ENCODE data around the gene LRRC4B.

The LRRC4B gene

DNA sequence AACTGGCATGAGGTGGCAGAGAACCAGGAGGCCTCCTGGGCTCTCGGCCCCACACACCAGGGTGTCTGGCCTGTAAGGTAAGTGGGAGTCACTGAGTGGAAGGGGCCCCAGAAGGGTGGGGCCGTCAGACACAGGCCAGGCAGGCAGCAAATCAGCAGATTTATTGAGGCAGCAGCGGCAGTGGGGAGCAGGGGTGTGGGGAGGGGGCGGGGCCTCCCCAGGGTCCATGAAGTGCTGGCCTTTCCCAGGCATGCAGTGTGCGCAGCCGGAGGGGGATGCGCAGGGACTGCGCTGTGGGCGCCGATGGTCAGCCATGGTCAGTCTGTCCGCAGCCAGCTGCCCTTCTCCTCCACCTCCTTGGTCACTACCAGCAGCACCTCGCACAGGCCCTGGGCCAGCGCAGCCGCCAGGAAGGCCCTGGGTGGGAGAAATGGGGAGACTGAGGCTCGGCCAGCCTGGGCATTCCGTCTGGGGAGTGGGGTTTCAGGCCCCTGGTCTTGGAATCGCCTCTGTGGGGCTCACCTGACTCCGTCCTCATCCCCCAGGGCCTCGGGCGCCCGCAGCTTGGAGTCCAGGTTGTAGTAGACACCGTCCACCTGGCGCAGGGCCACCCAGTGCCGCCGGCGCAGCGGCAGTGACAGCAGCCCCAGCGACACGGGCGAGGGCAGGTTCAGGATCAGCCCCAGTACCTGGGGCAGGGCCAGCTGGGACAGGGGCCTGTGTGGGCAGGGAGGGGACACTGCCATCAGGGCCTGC lies 62.2 kb downstream of the LRRC4B start:
- no peak for DNase-seq (ENCODE audit: low spot score)

DNA sequence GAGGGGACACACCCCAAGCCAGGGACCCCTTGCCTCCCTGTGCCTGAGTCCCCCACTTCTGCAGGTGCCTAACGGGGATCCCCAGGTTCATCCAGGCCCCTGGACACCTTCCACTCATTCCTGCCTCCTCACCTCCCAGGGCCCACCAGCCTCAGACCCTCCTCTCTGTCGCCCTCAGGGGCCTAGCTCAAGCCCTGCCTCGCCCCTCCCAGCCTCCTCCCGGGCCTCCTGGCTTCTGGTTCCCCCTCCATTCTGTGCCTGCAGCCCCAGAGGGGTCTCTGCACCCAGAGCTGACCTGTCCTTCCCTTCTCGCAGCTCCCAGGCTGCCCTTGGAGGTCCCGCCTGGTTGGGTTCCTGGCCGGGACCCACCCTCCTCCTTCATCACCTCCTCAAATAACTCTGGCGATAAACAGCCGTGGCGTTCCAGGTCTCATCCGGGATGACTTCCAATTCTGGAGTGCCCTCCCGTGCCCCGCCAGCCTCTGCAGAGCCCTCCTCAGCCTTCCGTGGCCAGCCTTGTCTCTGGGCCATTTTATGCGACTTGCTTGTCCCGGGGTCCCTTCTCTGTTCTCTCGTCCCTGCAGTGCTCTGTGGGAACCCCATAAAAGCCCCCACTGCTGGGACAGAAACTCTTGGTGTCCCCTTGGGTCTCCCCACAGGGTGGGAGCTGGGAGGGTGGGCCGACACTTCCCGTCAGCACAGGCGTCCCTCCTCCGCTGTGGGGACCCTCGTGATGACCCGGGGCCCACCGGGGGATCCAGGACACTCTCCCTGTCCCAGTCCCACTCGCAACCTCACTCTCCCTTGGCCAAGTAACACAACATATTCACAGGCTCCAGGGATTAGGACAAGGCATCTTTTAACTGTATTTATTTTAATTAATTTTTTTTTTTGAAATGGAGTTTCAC lies 66.4 kb downstream of the LRRC4B start:
- DNase-seq (ENCODE audit: low spot score) = no peak

DNA sequence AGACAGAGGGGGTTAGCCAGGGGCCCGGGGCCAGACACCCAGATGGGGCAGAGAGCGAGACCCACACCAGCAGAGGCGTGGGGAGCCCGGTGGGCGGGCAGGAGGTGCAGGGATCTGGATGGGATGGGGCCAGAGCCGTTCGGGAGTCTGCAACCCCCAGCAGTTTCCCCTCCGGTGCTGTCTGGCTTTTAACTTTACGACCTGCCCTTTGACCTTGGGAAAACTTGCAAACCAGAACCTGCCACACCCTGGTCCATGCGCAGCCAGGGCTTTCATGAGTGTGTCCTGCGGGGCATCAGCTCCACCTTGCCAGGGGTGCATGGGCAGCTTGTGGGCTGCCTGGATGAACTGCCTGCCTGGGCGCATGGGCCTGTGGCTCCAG lies 67.1 kb downstream of the LRRC4B start:
- no peak for DNase-seq (ENCODE audit: low spot score)

DNA sequence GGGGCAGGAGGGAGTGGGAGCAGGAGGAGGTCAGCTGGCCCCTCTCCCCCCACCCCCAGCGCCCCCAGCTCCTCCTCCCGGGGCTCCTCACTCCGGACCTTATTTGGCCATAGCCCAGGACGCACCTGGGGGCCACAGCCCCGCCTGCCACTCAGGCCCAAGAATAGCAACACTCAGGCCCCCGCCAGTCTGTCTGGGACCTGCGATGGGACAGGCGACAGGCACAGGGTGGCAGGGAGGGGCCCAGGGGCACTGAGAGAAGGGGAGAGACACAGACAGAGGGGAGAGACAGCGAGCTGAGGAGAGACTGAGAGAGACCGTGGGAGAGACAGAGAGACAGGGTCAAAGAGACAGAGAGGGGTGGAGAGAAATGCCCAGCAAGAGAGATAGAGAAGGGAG lies 67.5 kb downstream of the LRRC4B start:
- no peak for DNase-seq (ENCODE audit: low spot score)

DNA sequence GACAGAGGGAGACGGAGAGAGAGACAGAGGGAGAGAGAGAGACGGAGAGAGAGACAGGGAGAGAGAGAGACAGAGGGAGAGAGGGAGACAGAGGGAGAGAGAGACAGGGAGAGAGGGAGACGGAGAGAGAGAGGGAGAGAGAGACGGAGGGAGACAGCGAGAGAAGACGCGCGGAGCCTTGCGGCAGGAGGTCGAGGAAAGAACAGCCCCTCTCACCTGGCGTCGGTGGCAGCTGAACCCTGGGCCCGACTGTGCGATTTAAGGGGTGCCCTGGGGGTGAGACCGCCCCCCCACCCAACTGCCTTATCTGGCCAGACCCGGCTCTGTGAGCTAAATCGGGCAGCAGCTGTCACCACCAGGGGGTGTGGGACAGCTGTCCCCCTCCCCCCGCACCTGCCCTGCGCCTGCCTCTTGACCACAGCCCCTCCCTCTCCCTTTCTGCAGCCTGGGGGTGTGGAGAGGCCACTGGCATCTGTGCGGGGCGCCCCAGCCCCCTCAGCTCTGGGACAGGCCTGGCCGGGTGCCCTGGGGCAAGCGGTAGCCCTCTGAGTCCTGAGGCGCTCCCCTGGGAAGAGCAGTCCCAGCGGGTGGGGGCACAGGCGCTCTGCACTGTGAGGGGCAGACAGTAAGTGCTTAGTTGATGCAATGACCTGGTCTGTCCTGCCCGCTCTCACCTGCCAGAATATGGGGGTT lies 68.0 kb downstream of the LRRC4B start:
- DNase-seq (ENCODE audit: low spot score) = peak; percentile 64

DNA sequence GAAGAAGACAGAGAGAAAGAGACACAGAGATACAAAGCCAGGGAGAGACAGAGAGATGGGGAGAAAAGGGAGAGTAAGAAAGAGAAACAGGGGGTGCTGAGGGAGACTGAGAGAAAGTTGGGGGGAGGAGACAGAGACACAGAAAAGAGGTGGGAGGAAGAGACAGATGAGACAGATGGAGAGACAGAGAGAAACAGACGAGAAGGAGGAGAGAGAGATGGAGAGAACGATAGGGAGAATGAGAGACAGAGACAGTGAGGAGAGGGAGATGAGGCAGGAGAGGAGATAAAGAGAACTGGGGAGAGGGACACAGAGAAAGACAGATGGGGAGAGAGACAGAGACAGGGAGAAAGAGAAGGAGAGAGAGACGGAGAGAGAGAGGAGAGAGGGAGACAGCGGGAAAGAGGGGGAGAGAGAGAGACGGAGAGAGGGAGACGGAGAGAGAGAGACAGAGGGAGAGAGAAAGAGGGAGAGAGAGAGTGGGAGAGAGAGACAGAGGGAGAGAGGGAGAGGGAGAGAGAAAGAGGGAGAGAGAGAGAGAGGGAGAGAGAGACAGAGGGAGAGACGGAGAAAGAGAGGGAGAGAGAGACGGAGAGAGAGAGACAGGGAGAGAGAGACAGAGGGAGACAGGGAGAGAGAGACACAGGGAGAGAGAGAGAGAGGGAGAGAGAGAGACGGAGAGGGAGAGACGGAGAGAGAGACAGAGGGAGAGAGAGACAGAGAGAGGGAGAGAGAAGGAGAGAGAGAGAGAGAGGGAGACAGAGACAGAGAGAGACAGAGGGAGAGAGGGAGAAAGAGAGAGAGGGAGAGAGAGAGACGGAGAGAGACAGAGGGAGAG lies 69.8 kb downstream of the LRRC4B start:
- no peak for DNase-seq (ENCODE audit: low spot score)

DNA sequence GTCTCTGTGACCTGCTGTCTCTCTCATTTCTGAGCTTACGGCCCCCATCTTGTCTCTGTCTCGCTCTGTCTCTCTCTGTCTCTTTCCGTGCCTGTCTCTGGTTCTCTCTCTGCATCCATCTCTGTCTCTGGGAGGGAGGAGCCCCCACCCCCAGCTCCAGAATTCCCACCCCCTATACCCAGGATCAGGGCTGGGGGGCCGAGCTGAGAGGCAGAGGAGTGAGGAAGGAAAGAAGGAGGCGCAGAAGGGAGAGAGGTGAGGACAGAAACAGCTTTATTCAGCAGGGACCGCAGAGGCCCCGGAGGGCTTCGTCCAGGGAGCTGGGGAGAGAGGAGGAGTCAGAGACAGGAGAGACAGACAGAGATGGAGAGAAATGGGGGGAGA lies 71.2 kb downstream of the LRRC4B start:
- DNase-seq (ENCODE audit: low spot score) = no peak

DNA sequence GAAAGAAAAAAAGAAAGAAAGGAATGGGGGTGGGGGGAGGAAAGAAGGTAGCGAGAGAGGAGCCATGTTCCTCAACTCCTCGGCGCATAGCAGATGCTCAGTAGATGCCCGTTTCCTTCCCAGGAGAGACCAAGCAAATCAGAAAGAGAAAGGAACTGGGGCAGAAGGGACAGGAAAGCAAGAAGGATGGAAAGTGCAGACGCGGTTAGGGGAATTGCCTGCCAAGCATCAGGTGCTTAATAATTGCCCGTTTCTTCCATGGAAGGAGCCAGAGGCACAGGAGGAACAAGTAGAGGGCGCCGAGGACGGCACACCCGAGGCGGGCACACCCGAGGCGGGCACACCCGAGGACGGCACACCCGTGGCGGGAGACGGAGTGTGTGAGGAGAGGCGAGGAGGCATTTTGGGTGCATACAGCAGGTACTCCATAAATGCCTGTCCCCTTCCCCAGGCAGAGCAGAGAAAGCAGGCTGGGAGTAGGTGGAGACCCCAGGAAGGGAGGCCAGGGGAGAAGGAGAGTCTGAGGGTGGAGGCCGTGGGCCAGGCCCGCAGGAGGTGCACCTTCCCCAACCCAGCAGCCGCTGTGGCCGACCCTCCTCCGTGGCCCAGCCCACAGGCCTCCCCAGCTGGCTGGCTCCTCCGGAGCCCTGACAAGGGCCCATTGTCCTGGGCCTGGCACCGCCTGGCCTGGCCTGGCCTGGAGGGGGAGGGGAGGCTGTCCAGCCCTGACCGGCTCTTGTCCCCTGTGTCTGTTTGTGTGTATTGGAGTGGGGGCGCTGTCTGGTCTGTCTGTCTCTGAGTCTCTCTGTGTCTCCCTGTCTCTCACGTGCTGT lies 71.8 kb downstream of the LRRC4B start:
- DNase-seq (ENCODE audit: low spot score) = peak; percentile 78

DNA sequence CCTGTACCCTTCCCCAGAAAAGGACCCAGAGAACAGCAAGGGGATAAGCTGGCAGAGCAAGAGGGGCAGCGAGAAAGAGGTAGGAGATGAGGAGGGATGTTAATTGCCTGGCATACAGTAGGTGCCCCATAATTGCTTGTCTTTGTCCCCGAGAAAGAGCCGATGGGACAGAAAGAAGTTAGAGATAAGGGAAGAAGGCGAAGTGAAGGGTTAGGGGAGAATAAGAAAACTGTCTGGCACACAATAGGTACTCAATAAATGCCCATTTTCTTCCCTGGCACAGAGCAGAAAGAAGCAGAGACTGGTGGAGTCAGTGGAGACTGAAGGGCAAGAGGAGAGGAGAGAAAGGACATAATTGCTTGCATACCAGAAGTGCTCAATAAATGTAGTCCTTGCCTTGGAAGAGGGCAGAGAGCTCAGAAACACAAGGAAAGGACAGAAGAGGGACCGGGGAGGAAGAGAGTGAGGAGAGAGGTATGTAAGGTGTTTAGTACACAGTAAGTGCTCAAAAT lies 73.2 kb downstream of the LRRC4B start:
- no peak for DNase-seq (ENCODE audit: low spot score)

DNA sequence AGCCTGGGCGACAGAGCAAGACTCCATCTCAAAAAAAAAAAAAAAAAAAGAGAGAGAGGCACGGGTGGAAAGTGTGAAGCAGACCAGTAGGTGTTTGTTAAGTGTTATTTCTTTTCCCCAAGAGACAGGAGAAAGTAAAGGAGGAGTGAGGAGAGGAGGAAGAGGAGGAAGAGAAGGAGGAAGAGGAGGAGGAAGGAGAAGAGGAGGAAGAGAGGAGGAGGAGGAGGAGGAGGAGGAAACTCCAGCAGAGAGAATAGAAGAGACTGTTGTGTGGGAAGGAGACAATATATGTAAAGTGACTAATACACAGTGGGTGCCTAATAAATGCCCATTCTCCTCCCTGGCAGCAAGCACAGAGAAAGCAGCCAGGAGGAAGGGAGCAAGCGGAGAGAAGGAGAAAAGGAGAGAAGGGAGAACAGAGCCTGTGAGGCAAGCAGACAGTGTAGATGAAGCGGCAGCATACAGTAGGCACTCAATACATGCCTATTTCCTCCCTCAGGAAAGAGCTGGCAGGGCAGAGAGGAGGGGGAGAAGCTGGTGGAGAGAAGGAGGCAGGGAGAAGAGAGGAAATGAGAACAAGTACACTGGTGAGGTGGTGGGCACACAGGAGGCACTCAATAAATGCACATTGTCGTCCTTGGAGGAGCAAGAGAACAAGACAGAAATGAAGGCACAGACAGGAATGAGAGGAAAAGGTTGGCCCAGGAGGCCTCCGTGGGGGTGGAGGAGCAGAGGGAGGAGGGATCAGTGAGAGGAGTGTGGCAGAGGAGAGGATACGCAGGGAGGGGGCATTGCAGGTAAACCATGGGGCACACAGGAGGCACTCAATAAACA lies 73.8 kb downstream of the LRRC4B start:
- no peak for DNase-seq (ENCODE audit: low spot score)

DNA sequence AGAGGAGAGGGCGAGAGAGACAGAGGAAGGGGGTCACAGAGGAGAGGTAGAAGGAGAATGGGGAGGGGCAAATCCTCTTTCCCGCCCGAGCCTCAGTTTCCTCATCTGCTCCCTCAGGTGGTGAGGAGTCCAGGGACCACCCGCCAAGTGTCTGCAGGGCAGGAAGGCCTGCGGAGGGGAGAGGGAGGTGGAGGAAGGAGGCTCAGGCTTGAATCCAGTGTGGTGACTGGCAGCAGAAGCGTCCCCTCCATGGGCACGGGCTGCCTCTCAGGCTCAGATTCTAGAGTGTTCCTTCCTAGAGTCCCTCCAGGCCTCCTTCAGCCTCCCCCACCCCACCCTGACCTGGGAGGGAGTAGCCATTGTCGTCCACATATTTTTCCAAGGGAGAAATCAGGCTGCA lies 75.1 kb downstream of the LRRC4B start:
- DNase-seq (ENCODE audit: low spot score) = no peak

DNA sequence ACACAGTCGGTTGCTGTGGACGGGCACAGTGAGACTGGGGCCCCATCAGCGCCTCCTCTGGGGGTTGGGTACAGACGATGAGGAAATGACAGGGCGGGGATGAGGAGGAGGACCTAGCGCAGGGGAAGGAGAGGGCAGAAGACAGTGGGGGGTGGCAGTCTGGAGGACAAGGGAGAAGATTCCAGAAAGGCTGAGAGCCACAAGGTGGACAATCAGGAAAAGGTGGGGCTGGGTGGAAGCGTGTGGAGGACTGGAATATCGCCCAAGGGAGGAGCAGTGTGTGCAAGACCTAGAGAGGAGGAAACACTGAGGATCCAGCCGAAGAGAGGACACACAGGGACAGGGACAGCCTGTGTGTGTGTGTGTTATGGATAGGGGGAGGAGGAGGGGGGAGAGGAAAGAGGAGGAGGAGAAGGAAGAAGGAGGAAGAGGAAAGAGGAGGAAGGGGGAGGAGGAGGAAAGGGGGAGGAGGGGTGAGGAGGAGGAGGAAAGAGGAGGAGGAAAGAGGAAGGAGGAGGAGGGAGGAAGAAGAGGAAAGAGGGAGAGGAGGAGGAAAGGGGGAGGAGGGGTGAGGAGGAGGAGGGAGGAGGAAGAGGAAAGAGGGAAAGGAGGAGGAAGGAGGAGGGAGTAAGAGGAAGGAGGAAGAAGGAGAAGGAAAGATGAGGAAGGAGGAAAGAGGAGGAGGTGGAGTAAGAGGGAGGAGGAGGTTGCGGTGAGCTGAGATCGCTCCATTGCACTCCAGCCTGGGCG lies 75.8 kb downstream of the LRRC4B start:
- no peak for DNase-seq (ENCODE audit: low spot score)

DNA sequence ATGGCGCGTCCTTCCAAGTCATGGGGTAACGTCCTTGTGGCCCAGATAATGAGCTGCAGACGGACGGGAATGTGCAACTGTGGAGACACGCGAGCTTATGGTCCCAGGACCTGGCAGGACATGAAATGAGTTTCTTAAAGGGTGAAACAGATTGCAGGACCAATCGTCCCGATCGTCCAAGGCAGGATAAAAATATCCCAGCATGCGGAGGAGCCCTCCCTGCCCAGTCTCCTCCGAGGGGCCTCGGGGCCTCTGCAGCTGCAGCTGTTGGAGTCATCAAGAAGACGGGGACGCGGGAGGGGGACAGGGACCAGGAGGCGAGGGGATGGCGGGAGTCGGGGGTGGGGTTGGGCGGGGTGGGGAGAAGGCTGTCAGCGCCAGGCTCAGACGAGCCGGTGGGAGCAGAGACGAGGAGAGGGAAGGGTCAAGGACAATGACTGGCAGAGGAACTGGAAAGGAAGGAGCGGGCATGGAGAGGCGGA lies 77.2 kb downstream of the LRRC4B start:
- DNase-seq (ENCODE audit: low spot score) = no peak

DNA sequence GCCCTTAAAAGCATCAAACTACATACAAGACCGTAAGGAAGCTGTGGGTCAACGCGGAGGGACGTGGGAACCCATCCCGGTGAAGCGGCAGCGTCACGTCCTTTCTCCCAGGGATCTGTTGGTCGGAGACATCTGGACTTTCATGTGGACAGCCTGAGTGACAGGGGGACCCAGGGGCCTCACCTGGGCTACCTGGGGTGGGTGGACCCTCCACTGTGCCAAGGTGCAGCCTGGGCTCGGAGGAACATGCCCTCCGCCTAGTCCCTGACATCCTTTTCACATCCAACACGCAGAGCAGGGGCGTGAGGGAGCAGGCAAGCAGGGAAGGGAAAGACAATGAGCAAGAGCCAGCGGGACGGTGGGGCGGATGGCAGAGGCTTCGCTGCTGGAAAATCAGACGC lies 77.8 kb downstream of the LRRC4B start:
- no peak for DNase-seq (ENCODE audit: low spot score)

DNA sequence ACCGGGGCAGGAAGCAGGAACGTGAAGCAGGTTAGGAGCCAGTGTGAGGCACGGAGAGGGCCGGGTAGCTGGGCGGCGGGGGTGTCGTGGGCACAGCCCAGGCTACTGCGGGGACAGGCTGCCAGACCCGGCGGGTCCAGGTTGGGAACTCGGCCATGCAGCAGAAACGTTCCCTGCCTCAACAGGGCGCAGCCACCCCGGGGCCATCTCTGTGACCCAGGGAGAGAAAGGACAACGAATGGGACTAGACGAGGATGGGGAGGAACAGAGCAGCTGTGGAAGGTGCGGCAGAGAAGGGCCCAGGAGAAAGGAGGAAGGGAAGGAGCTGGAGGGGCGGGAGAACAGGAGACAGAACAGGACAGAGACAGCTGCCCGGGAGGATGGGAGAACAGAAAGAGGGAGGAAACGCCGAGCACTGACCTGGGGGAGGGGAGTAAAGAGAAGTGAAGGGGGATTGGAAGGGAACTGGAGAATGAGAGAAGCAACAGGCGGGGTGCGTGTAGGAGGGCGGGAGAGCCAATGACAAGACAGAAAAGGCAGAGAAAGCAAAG lies 78.7 kb downstream of the LRRC4B start:
- DNase-seq (ENCODE audit: low spot score) = peak; percentile 47

DNA sequence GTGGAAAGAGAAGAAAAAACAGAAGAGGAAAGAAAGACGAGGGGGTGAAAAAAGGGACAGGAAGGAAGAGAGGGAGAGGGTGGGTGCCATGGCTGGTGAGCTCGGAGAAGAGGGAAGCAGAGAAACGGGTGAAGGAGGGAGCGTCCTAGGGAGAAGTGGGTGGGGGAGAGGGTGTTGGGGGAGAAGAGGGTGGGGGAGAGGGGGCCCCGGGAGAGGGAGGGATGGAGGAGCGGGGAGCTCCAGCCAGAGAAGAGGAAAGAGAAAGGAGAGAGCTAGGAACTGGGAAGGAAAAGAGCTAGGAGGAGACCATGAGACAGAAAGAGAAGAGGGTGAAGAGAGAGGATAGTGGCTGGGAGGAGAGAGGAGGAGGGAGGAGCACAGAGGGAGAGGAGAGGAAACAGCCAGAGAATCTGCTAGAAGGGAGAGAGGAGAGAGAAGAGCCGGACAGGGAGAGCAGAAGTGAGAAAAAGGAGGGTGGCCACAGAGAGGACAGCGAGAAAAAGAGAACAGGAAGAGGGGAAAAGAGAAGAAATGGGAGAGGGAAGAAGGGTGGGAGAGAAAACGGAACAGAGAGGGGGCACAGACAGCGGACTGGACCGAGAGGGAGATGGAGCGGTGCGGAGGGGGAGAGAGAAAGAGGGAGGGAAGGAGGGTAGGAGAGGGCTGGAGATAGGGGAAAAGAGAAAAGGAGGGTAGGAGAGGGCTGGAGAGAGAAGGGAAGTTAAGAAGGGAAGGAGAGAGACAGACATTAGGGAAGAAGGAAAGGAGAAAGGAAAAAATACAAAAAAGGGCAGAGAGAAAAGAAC lies 79.6 kb downstream of the LRRC4B start:
- DNase-seq (ENCODE audit: low spot score) = peak; percentile 38

DNA sequence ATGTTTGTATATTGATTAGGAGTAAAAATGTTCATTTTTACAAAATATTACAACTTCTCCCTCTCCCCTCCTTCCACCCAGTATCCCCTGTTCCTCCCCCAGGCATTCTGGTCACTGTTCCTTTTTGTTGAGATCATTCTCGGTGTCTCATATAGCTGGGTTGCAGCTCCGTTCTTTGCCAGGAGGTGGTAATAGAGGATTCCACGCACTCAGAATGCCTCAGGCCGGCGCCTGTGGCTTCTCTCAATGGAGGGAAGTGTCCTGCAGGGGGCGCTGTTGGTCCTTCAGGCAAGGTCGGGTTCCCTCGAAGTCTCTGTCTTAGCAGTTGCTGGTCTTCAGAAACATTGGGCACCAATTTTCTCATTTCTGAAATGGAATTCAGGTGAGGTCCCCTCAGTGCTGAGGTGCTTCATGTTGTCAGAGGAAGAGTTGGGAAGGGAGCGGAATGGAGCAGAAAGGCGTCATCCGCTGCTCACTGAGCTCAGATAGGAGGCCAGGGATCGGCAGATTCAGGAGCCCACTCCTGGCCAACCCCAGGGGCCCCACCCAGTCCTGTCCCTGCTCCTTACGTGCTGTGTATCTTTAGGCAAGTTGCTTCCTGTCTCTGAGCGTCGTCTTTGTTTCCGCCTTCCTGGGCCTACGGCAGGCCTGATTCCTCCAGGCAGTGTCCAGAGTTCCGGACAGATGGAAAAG lies 81.3 kb downstream of the LRRC4B start:
- DNase-seq (ENCODE audit: low spot score) = peak; percentile 73
